NCI-H82 treated with DMSO at 0.1 percent for 48 hours (cell line): ENCODE measurements around the gene PADI4.

Experiments used
- DNase-seq: peaks from one replicate; lab custom pipeline; 2025; ENCODE audit not compliant: unreplicated experiment; lab: John Stamatoyannopoulos, UW

Gene PADI4

DNA sequence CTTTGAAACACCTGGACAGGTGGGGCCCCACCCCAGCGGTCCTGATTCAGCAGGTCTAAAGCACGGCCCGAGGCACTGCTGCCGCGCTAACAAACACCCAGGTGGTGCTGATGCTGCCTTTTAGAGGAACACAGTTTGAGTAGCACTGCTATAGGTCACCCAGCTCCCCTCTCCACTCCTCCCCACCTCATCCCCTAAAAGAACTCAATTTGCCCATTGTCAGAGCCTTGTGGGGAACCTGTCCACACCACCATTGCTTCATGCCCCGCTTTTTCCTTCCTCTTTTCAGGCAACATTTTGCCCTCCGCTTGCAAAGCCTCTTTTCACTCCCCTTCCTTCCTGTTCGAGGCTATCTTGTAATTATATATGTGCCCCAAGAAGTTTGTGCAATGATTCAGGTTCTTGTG lies 26.2 kb upstream of the PADI4 start:
- DNase-seq: no peak

DNA sequence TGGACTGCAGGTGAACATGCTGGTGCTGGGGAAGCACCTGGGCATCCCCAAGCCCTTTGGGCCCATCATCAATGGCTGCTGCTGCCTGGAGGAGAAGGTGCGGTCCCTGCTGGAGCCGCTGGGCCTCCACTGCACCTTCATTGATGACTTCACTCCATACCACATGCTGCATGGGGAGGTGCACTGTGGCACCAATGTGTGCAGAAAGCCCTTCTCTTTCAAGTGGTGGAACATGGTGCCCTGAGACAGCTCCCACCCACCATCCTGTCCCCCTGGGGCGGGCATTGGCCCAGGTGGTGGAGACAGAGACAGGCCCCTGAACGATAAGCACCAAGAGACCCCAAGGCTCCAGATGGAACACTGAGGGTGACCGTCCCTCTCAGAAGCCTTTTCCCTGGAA lies 25.2 kb upstream of the PADI4 start:
- no peak for DNase-seq

DNA sequence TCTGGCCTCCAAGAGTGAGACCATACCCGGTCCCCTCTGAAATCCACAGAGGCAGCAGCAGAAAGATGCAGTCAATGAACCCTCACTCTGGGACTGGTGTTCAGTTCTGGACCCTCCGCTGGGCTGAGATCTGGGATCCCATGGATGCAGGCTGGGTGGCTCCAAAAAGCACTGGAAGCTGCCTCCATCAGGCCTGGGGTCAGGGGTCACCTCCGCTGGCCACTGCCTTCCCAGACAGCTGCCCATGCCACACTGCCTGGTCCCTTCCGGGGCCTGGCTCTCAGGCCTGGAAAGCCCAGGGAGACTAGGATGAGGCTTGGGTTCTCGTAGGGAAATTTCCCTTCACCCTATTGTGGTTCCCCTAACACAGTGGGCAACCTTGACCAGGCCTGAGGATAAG lies 21.4 kb upstream of the PADI4 start:
- DNase-seq: no peak

DNA sequence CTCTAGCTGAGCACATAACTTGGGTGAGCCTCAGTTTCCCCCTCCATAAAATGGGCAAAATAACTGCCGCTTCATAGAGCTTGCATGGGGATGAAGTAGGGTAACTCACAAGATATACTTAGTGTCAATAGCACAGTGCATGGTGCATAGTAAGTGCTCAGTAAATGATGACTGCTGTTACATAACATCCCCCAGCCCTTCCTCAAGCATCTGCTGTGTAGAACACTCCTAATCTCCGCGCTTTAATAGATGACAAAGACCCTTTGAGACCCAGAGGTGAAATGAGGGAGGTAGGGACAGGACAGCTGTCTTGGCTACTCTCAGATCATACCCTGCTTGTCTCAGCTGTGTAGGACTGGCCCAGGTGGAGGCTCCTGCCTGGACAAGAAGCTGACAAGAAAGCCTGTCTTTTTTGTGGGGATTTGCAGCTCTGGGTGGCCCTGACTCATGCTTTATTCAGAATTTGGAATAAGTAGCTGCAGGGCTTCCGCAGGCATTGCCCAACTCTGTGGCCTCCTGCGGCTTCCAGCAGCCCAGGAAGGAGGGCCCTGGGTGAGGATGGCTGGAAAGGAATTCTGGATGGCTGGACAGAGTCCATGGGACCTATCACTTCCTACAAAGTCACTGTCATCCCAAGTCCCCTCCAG lies 20.7 kb upstream of the PADI4 start:
- no peak for DNase-seq

DNA sequence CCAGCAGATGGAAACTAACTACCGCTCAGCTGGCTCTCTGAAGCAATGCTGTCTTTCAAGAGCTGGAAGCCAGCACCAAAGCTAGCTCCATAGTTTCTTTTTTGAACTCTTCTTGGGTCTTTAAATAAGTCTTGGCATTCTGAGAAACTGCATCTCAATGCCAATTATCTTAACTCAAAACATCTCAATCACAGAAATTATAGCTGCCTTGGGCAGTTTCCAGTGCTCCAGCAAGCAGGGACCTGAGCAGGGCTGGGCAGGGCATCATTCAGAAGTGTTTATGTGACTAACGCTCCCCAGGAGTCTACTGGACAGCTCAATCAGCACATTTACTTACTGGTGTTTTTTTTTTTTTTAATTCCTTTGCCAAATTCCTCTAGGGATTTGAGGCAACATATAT lies 18.3 kb upstream of the PADI4 start:
- DNase-seq: no peak

DNA sequence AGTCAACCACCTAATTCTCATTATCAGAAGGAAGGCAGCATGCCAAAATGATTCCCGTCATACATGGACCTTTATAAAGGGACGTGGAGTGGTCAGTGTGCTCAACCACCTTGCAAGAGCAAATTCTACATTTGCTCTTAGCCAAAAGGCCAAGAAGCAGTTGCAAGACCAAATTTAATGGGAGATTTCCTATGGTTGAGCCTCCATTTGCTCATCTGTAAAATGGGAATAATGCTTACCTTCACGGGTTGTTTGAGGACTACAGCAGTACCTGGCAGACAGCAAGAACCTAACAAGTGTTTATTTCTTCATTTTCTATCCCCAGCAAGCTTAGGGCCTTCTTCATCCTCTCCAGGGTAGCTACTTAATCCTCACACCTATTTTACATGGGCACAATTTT lies 17.4 kb upstream of the PADI4 start:
- no peak for DNase-seq

DNA sequence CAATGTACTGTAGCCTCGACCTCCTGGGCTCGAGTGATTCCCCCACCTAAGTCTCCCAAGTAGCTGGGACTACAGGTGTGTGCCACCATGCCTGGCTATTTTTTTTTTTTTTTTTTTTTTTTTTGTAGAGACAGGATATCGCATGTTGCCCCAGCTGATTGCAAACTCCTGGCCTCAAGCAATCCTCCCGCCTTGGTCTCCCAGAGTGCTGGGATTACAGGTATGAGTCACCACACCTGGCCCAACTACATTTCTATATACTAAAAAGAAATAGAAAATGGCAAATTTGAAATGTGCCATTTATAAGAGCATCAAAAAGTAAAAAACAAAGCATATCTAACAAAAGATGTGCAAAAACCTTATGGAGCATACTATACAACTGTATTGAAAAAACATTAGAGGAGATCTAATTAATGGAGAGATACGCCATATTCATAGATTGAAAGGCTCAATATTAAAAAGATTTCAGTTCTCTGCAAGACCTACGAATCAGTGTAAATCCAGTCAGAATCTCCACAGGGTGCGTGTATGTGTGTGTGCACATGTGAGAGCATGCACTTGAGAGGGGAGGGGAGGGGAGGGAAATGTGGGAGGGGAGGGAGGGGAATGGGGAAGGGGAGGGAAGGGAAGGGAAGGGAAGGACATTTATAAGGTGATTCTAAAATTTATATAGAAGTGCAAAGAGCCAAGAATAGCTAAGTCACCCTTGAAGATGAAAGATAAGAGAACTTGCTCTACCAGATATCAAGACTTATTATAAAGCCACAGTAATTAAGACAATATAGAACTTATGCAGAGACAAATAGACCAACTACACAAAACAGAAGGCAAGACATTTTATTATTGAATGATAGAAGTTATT lies 15.5 kb upstream of the PADI4 start:
- DNase-seq: no peak

DNA sequence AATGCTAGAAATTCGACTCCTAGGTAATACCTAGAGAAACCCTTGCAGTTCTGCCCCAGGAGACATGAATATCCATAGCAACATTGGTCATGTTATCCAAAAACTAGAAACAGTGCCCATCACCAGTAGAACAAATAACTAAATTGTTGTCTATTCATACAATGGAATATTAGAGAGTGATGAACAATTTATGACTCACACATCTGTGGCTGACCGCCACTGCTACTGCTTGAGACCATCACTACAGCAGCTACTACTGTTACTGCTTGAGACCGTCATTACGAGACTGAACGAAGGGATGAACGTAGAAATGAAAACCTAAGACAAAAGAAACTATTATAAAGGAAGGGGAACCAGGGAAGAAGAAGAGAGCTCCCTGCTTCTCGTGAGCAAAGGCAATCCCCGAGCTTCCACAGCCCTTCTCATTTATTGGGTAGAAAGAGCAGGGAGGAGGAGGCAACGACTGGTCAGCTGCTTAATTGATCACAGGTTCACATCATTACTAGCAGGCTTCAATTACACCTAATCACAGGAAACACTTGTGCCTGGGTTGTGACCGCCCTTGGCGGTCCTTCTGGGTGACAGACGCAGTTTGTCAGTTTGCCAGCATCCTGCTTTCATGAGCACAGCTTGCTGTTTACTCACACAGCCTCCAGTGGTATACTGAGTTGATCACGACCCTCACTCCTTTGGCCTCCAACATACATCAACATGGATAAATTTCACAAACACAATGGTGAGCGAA lies 14.1 kb upstream of the PADI4 start:
- DNase-seq: no peak

DNA sequence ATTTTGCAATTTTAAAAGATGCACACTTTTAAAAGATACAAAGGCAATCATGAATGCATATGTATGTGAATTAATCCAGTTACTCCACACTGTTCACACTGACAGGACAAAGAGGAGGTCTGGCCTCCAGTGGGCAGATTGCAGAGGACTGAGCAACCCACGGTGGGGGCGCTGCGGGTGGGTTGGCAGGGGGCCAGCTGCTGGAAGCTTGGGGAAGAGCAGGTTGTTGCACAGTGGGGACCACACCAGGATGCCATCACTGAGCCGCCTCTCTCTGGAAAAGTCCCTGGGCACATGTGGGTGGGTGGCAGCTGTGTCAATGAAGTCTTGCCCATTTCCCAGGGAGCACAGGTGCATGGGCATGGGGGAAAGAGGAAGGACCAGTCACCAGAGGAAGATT lies 12.7 kb upstream of the PADI4 start:
- no peak for DNase-seq

DNA sequence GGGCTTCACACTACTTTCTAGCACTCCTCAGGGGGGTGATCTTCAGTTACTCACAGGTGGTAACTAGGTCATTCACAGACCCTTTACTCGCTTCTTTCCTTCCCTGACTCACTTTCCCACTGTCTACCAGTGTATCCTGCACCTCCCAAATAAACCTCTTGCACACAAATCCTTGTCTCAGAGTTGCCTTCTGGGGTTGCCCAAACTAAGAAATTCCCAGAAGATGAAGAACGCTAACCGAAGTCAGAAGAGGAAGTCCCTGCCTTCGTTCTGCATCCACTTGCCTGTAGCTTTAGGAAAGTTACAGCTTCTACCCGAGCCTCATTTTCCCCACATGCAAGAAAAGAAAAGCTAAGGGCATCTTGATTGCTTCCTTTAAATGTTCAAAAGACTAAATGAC lies 11.9 kb upstream of the PADI4 start:
- DNase-seq: no peak

DNA sequence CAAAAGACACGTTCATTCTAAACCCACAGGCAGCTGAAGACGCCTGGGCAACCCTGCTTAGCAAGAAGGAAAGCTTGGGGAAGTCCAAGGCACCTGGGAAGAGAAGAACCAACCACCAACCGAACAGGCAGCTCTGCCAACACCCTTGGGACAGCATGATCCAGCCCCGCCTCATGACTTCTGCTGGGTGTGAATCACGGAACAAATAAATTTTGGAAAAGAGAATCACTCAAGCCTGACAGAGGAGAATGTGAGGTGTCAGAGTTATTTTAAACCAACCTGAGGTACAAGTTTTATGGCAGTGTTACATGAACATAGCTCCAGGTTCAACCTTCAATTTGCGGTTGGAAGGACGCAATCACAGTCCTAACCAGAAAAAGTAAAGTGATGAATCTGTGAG lies 10.0 kb upstream of the PADI4 start:
- no peak for DNase-seq

DNA sequence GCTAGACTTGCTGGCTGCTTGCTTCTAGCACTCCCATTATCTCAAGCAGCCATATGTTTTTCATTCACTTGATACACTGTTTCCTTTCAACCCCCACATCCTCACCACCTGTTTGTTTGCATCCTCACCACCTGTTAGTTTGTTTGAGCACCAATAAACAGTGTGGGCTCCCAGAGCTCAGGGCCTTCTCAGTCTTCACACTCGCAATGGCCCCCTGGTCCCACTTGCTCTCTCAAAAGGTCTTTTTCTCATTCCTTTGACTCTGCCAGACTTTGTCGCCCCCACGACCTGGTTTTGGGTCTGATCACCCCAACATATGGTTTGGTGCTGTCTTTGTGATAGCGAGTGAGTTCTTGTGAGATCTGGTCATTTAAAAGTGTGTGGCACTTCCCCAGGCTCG lies 6.2 kb upstream of the PADI4 start:
- no peak for DNase-seq

DNA sequence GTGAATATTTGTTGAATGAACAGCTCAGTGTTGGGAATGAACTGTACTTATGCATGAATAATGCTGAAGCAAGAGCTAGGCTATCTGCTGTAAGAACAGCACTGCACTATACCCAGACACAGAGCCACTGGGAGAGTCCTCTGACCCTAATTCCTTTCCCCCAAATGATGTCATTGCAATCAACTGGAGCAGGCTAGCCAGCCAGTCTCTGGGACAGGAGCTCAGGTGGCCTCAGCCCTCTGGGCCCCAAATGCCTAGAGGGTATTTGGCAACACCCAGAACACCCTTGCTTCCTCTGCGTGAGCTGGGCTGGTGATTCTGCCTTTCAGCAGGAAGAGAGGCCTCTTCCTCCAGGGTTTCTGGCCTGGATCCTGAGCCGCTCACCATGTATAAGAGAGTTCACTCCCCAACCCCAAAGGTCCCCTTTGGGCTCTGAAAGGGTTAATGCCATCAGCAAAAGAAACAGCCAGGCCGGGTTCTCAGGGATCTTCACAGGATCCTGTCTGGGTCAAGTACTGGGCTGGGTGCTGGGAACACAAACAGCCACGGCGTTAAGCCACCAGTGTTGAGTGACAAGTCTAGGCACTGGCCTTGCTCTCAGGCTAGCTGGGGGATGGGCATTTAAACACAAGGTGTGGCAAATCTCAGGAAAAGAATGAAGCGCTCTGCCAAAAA lies 3.7 kb upstream of the PADI4 start:
- no peak for DNase-seq

DNA sequence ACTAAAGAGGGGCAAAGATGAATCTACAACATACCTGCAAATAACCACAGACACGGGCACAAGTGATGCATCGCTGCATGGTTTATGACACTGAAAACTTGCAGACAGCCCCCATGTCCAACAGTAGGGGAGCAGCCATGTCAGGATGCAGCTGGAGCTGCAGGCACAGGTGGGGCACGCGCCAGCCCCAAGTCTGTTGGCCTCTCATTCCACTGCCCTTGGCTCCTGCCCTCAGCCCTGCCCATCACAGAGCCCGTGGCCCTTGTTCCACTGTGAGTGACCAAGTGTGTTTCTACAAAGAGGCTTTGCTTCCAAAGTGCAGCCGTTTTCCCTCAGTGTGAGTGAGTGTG lies 3.2 kb upstream of the PADI4 start:
- no peak for DNase-seq

DNA sequence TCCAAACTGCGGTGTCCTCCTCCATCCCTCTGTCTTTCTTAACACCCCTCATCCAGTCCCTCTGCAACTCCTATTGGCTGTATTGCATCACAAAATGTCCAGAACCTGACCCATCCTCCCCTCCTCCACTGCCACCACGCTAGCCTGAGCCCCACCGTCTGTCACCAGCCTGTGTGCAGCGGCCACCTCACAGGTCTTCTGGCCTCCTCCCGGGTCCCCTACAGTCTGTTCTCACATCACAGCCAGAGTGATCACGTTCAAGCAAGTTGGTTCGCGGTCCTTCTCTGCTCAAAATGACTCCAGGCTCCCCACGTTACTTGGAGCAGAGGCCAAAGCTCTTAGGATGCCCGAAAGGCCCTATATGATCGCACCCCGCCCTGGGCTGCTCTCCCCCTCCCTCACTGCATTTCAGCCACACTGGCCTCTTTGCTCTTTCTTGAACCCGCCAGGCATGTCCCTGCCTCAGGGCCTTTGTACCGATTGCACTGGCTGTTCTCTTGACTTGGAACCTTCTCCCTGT lies 2.4 kb upstream of the PADI4 start:
- DNase-seq: no peak

DNA sequence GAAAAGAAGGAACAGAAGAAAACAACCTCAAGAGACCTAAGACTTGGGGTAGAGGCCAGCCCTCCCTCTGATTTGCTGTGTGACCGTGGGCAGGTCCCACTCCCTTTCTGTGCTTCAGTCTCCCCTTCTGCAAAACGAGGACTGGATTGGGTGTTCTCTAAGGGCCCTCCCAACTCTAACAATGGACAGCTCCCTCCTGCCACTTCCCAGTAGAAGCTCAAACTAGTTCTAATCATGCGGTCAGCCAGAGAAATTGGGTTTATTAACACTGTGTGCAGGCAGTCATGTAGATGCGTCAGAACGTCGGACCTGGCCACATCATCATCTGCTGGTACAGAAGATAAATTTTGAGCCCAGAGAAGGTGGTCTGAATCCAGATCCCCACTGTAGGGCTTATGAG lies 1.6 kb upstream of the PADI4 start:
- DNase-seq: no peak

DNA sequence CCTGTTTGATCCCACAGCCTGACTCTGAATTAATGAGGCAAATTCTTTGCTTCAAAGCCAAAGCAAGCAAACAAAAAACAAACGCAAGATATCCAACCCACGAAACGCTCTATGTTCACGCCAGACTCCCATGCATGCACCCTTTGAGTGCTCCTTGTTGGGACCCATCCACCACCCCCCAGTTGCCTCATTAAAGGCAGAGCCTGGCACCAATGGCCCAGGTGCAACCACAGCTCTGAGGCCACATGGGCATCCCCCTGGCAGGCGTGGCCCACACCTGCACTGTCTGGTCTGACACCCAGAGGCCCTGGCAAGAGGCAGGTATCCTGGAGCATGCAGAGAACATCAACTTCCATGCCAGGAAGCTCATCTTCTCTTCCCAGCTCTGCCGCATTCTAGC lies 1.1 kb upstream of the PADI4 start:
- DNase-seq: no peak

DNA sequence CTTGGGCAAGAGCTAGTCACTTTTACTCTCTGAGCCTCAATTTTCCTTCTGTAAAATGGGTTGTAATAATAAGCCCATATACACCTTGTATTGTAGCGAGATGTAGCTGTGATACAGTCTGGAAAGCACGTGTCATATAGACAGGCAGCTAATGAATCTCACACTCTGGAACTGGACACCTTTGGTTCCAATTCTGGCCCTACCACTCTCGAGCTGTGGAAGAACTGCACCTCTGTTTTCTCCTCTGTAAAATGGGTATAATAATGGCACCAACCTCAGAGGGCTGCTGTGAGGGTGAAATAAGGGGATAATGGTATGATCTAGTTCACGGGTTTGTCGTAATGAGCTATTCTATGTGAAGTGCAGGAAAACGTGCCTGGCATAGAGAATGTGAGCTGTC lies 668 bp upstream of the PADI4 start:
- DNase-seq: no peak

DNA sequence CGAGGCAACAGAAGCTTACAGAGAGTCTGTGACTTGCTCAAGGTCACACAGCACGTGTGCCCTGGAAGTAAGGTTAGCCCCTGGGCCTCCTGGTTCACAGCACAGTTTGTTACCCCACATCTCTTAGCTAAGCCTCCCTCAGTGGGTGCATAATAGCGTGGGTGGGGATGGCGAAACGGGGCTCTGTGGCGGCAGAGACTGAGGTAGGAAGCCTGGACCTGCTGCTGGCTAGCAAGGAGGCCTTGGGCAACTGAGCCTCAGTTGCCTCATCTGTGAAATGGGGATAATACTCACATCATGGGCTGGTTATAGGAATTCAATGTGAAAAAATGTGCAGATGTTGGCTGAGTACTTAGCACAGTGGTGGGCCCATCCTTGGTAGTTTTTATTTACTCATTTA lies 596 bp downstream of the PADI4 start:
- no peak for DNase-seq

DNA sequence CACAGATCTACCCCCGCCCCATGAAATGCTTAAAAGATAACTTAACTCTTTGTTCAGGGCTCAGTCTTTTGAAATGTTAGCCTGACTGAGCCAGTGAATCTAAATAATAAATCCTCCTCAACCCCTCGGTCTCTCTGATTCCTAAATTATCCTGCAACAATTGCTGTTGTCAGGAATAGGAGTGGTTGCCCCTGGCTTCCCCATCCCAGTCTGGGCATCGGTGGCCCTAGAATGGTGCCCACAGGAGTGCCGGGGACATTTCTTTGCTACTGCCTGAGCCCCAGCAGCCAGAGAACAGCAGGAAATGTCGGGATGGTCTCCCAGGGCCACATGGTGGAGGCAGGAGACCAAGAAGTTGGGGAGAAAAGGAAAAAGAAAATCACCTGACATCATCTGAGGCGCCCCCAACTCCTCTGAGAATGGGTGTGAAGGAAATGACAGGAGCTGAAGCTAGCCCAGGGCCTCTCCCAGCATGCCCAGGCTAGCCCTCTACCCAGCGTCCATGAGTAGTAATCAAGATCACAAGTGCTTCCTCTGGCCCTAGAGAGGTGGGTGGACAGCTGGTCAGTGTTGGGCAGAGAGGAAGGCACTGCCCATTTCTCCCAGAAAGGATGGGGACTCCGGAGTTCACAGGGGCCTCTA lies 1.6 kb downstream of the PADI4 start:
- DNase-seq: no peak

DNA sequence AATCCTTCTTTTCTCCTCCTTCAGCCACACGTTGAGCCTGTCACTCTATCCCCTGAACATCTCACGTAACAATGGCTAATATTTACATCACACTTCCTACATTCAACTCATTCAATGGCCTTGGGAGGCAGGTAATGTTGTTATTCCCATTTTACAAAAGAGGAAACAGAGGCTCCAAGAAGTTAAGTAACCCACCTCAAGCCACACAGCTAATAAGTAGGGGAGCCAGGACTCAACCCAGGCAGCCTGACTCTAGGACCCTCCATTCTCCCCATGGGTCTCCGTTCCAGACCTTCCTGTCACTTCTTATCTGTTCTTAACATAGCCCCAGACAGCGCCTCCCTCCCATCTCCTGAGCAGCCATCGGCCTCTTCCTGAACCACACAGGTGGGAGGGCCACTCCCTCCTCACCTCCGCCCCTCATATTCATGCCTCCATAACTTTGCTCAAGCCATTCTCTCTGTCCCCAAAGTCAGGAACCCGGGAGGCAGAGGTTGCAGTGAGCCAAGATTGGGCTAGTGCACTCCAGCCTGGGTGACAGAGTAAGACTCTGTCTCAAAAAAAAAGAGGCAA lies 2.2 kb downstream of the PADI4 start:
- DNase-seq: no peak
